Ectodermal cell (in vitro differentiated cells): ENCODE measurements around the gene GIMAP5.
"Not testable (repeated sequence)": the region's sequence is repeated elsewhere in the genome, so short reads cannot be mapped to it uniquely, and the experiment has no call there.

Source experiments
- H3K27ac ChIP-seq: 2 replicates; pipeline ENCODE4 v1.7.0; 2013; ENCODE audit warnings: mild to moderate bottlenecking, low read depth, low read length; ENCODE audit not compliant: insufficient read depth, poor library complexity, severe bottlenecking
- H3K27me3 ChIP-seq: 2 replicates; pipeline ENCODE4 v1.7.0; 2013; ENCODE audit warnings: mild to moderate bottlenecking, low read length; ENCODE audit not compliant: insufficient read depth, control insufficient read depth, poor library complexity, severe bottlenecking
- H3K36me3 ChIP-seq: one replicate; pipeline ENCODE4 v1.7.0; 2013; ENCODE audit warnings: low read length; ENCODE audit not compliant: control insufficient read depth, insufficient read depth
- H3K4me1 ChIP-seq: one replicate; pipeline ENCODE4 v1.7.0; 2013; ENCODE audit warnings: low read length; ENCODE audit not compliant: control insufficient read depth, insufficient read depth
- H3K4me3 ChIP-seq: 2 replicates; pipeline ENCODE4 v1.7.0; 2013; ENCODE audit warnings: low read depth, low read length, control low read depth; ENCODE audit not compliant: insufficient read depth
- H3K9me3 ChIP-seq: 2 replicates; pipeline ENCODE4 v1.7.0; 2013; ENCODE audit warnings: mild to moderate bottlenecking, low read length, moderate library complexity; ENCODE audit not compliant: control insufficient read depth
- WGBS, 2 experiments: methylation state at CpG; one replicate each; pipeline ENCODE4 v1.1.7; 2013; ENCODE audit warnings: missing lambda C conversion rate in 2 of 2; 5-methylcytosine and 5-hydroxymethylcytosine counted together

GIMAP5 gene

DNA sequence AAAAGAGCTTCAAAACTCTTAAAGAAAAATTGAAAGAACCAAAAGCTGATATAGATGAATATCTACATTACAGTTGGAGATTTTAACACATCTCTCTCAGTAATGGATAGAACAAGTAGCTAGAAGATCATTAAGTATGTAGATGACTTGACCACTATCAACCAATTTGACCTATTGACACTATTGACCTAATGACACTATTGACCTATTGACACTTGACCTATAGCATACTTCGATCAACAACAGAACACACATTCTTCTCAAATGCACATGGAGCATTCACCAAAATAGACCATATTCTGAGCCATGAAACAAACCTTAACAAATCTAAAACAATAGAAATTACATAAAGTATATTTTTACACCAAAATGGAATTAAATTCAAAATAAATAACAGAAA lies 22.3 kb downstream of the GIMAP5 start:
- no peaks in the 10 kb centered on the region for H3K36me3 ChIP-seq
- WGBS, 2 experiments = 77 to 93% methylated on average over 1 of the region's 1 CpG
- no peaks in the 10 kb centered on the region for H3K9me3 ChIP-seq
- H3K4me3 ChIP-seq = no peak overlapping the region
- no peaks in the 10 kb centered on the region for H3K4me1 ChIP-seq
- no peaks in the 10 kb centered on the region for H3K27me3 ChIP-seq
- H3K27ac ChIP-seq = no peak overlapping the region

DNA sequence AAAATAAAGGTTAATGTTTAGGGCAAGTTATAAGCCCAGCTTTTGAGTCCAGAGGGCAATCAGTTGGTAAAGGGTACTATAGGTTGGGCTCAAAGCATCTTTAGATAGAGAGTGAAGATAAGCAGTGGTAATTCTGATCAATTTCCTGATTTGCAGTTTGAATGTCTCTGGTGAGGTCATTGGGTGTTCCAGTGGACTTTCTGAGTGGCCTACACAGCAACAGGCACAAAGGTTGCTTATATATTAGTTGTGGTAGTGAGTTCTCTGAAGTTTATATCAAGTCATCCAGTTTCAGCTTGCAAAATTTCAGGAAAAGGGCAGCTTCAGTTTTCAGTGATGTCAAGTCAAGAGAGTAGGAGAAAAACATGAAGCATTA lies 29.1 kb downstream of the GIMAP5 start:
- Histone ChIP-seq H3K36me3 (no peaks in the 10 kb centered on the region), H3K4me3 (no peak overlapping the region), H3K27ac (no peak overlapping the region), H3K4me1 (no peaks in the 10 kb centered on the region), H3K27me3 (no peaks in the 10 kb centered on the region), H3K9me3 (no peaks in the 10 kb centered on the region)

DNA sequence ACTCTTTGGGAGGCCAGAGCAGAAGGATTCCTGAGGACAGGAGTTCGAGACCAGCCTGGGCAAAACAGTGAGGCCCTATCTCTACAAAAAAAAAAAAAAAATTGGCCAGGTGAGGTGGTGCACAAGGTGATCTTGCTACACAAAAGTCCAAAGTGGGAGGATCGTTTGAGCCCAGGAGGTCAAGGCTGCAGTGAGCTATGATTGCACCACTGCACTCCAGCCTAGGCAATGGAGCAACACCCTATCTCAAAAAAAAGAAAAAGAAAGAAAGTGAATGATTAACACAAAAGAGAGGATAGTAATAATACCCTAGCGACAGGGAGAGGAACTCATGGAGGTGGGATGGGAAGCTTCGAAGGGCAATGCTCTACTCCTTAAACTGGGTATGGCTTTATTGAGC lies 32.5 kb downstream of the GIMAP5 start:
- H3K36me3 ChIP-seq = no peaks in the 10 kb centered on the region
- H3K9me3 ChIP-seq = no peaks in the 10 kb centered on the region
- no peak overlapping the region for H3K4me3 ChIP-seq
- 93% methylated on average over 4 of the region's 4 CpGs for WGBS, 2 experiments
- H3K27me3 ChIP-seq = no peaks in the 10 kb centered on the region
- H3K27ac ChIP-seq = no peak overlapping the region
- no peaks in the 10 kb centered on the region for H3K4me1 ChIP-seq

DNA sequence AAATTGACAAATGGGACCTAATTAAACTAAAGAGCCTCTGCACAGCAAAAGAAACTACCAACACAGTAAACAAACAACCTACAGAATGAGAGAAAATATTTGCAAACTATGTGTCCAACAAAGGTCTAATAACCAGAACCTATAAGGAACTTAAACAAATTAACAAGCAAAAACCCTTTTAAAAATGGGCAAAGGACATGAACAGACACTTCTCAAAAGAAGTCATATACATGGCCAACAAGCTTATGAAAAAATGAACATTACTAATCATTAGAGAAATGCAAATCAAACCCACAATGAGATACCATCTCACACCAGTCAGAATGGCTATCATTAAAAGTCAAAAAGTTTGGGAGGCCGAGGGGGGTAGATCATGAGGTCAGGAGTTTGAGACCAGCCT lies 36.9 kb downstream of the GIMAP5 start:
- H3K36me3 ChIP-seq, H3K4me3 ChIP-seq, H3K27ac ChIP-seq, H3K9me3 ChIP-seq, H3K27me3 ChIP-seq, H3K4me1 ChIP-seq: not testable (repeated sequence)
- WGBS, 2 experiments = 70 to 96% methylated on average over 1 of the region's 1 CpG

DNA sequence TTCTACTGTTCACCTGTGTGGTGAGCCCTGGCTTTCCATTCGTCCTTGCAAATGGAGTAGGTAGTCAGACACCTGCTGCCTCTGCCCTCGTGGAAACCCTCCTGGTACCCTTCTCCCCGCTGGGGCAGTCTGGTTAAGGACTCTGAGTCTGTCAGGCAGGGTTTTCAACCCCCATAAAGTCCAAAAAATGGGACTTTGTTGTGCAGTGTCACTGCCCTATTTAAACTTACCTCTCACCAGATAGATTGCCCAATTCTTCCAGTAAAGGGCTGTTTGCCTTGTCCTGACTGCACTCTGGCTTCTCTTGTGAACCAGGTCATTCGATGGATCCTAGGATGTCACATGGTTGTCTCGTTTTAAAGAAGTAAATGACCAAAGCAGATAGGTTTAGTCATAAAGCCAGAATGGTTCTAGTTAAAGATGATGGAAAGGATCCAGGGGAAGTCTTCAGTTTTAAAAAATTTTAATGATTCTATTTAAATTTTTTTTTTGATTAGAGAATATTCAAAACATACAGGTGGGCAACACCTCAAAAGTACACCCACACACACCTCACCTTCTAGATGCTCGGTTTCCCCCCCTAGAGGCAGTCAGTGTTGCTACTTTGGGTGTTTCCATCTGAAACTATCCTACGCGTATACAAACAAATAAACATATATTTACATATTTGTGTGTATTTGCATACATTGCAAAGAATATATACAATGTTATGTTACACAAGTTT lies 41.0 kb downstream of the GIMAP5 start:
- Histone ChIP-seq H3K27ac (no peak overlapping the region), H3K4me1 (no peaks in the 10 kb centered on the region), H3K4me3 (no peak overlapping the region), H3K36me3 (no peaks in the 10 kb centered on the region), H3K9me3 (no peaks in the 10 kb centered on the region), H3K27me3 (peaks cover 3% of the 10 kb centered on the region)
- 54 to 55% methylated on average over 6 of the region's 8 CpGs for WGBS, 2 experiments

DNA sequence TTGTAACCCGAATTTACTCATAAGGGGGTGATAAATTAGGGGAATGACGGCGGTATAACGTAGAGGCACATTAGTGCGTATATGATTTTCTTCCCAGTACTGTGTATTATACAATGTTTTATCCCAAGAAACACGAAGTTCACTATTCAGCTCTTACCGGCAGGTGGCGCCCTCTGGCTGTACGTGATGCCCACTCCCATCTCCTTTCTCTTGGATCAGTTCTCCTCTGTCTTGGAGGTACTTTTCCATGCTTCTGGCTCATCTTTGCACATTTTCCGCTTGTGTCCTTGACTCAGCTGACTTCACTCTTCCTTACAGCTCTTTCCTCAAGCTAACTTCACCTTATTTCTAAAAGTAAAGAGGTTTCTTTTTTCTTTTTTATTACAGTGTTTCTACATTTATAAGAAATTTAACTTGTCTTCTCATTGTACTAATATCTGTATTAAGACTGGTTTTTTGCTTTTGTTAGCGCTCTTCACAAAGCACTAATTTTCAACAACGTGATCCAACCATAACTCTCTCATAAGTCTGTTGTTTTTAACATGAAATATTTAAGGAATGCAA lies 41.6 kb downstream of the GIMAP5 start:
- Histone ChIP-seq H3K27ac (no peak overlapping the region), H3K36me3 (no peaks in the 10 kb centered on the region), H3K27me3 (peaks cover 3% of the 10 kb centered on the region), H3K4me1 (no peaks in the 10 kb centered on the region), H3K4me3 (no peak overlapping the region), H3K9me3 (no peaks in the 10 kb centered on the region)
- WGBS, 2 experiments = 9 to 13% methylated on average over 5 to 9 of the region's 12 CpGs

DNA sequence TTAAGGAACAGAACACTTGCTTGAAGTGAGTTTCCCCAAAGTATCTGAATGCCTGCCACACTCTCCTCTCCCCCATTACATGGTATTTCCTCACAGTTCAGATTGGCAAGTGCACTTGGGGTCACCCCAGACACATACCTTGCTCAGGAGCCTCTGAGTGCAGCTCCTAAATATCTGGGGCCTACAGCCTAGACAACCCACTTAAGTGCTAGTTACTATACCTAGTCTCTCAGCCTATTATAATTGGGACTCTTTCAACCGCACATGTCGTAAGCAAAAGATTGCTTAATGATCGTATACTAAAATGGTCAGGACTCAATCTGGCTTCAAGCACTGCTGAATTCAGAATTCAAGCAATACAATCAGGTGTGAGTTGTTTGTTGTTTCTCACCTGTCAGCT lies 43.1 kb downstream of the GIMAP5 start:
- Histone ChIP-seq H3K4me3 (no peak overlapping the region), H3K36me3 (no peaks in the 10 kb centered on the region), H3K27ac (no peak overlapping the region), H3K27me3 (peaks cover 3% of the 10 kb centered on the region), H3K4me1 (no peaks in the 10 kb centered on the region), H3K9me3 (no peaks in the 10 kb centered on the region)
- WGBS, 2 experiments = 64 to 67% methylated on average over 3 of the region's 3 CpGs

DNA sequence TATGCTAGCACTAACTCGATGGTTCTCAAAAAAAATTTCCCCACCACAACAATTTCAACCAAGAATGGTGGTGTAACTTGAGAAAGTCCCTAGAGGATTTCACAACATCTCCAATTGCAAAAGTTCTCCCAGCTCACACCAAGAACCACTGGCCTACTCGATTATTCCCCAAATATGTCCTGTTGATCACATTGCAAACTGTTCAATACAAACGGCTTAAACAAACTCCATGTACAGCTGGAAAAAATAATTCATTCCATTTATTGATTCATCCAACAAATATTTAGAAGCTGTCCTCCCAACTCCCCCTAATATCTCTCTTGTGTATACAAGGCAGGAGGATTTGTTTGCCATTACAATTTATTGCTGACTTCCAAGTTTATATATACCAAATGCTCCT lies 43.9 kb downstream of the GIMAP5 start:
- Histone ChIP-seq H3K36me3 (no peaks in the 10 kb centered on the region), H3K27ac (no peak overlapping the region), H3K4me1 (no peaks in the 10 kb centered on the region), H3K4me3 (no peak overlapping the region), H3K27me3 (peaks cover 3% of the 10 kb centered on the region), H3K9me3 (no peaks in the 10 kb centered on the region)
- WGBS, 2 experiments = 49 to 55% methylated on average over 3 of the region's 3 CpGs

DNA sequence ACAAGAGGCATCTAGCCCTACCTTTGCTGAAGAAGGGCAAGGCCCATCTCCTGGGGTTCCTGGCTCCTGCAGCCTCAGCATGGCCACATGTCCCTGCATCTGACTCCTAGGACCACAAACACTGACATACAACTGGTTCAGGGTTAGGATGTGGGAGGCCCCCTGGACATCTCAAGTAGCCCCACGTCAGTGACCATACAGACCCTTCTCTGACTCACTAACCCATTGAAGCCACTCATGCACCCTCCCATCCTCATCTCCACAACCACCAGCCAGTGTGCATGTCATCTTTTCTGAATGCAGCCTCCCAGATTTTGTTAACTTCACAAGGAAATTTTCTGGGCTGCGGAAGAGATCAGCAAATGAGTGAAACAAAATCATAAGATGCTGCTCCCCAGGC lies 44.7 kb downstream of the GIMAP5 start:
- no peak overlapping the region for H3K27ac ChIP-seq
- WGBS, 2 experiments = 91% methylated on average over 2 of the region's 2 CpGs
- H3K4me3 ChIP-seq = no peak overlapping the region

DNA sequence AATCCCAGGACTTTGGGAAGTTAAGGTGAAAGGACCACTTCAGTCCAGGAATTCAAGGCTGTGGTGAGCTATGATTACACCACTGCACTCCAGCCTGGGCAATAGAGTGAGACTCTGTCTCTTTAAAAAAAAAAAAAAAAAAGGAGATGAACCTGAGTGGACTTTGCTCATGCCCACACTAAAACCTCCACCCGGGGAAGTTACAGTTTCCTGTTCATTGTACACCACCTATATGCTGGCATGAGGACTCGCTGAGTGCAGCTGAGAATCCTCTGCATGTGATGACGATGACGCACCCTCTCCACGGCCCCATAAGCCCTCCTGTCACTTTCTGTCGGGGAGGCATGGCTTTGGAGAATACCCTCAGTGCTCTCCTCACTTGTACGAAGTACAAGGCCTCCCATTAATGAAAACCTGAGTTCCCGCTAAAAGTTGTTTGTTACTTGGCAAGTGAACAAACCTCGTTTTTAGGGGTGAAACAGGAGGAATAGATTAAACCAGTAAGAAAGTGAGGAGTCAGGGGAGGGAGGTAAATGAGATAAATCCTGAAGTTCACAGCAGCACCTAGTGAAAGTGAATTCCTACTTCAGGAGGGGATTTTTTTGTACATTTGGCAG lies 47.0 kb downstream of the GIMAP5 start:
- WGBS, 2 experiments = 86 to 88% methylated on average over 9 of the region's 9 CpGs
- no peaks in the 10 kb centered on the region for H3K4me1 ChIP-seq
- H3K27ac ChIP-seq = no peak overlapping the region

More for the DNA sequence above, 44.7 kb downstream of the GIMAP5 start:
- Histone ChIP-seq H3K9me3 (no peaks in the 10 kb centered on the region), H3K36me3 (no peaks in the 10 kb centered on the region), H3K4me1 (no peaks in the 10 kb centered on the region), H3K27me3 (peaks cover 3% of the 10 kb centered on the region)

More for the DNA sequence above, 47.0 kb downstream of the GIMAP5 start:
- H3K27me3 ChIP-seq = no peaks in the 10 kb centered on the region
- H3K36me3 ChIP-seq = no peaks in the 10 kb centered on the region
- H3K9me3 ChIP-seq = no peaks in the 10 kb centered on the region
- no peak overlapping the region for H3K4me3 ChIP-seq
